LNCAP (cell line): ENCODE measurements around the gene LFNG.

Source experiments
- CTCF ChIP-seq: fragments of 450-650 bp; IDR thresholded peaks from 2 replicates; pipeline ENCODE4 v1.5.1; 2017; ENCODE audit warnings: mild to moderate bottlenecking

LFNG gene

GRCh38 chr7:2479276-2480069, 40.1 kb upstream of the LFNG start:
- TF ChIP-seq CTCF: no peak

GRCh38 chr7:2480070-2480408, 39.5 kb upstream of the LFNG start:
- no peak for TF ChIP-seq CTCF

GRCh38 chr7:2481195-2481594, 38.4 kb upstream of the LFNG start:
- no peak for TF ChIP-seq CTCF

GRCh38 chr7:2482725-2483451, 36.7 kb upstream of the LFNG start:
- TF ChIP-seq CTCF: no peak

GRCh38 chr7:2483494-2483893, 36.1 kb upstream of the LFNG start:
- TF ChIP-seq CTCF: no peak

GRCh38 chr7:2484868-2485267, 34.7 kb upstream of the LFNG start:
- TF ChIP-seq CTCF: no peak

GRCh38 chr7:2487586-2488271, 31.8 kb upstream of the LFNG start:
- no peak for TF ChIP-seq CTCF
